Sigmoid colon (tissue), 4 donors: ENCODE data around the gene ADGRV1.

ENCODE experiments used
- CTCF ChIP-seq, 4 experiments: fragments of 450-650 bp in 3 of 4; fragments of 200-600 bp in 1 of 4; IDR thresholded peaks; one replicate each; pipeline ENCODE4 v1.5.1; 2016 to 2019; ENCODE audit warnings: antibody characterized with exemption in 4 of 4, mild to moderate bottlenecking in 3 of 4, moderate library complexity in 2 of 4
- POLR2A ChIP-seq, 2 donors: fragments of 450-650 bp; IDR thresholded peaks; one replicate each; pipeline ENCODE4 v1.6.1; 2016; ENCODE audit warnings: antibody characterized with exemption in 2 of 2, mild to moderate bottlenecking in 2 of 2, moderate library complexity in 2 of 2
- POLR2AphosphoS5 ChIP-seq, 4 donors: sonication (generic); formaldehyde crosslinking; IDR thresholded peaks; one replicate each; pipeline ENCODE4 v1.6.1; 2017; ENCODE audit warnings: antibody characterized with exemption in 4 of 4

GRCh38 chr5:91020065-91020800, 461.6 kb downstream of the ADGRV1 start:
- TF ChIP-seq CTCF (IDR thresholded peaks at IDR 0.05) (no peak), POLR2A (IDR thresholded peaks at IDR 0.05) (no peak), POLR2AphosphoS5 (IDR thresholded peaks at IDR 0.05) (no peak)
